GM18498 (cell line): Measurements from ENCODE around the gene HELZ2.
"Not testable (repeated sequence)": the region's sequence is repeated elsewhere in the genome, so short reads cannot be mapped to it uniquely, and the experiment has no call there.

ENCODE experiments used
- ATAC-seq: cut with Tn5 transposase; IDR thresholded peaks from one replicate; pipeline ENCODE4 v1.9.1; 2021; ENCODE audit warnings: mild to moderate bottlenecking, moderate library complexity; ENCODE audit not compliant: unreplicated experiment

Gene HELZ2

GRCh38 chr20:63579017-63579694, 5.1 kb upstream of the HELZ2 start:
- ATAC-seq: no peak

GRCh38 chr20:63578224-63579016, 4.4 kb upstream of the HELZ2 start:
- no peak for ATAC-seq

GRCh38 chr20:63577317-63577894, 3.4 kb upstream of the HELZ2 start:
- ATAC-seq: no peak

GRCh38 chr20:63576311-63576710, 2.3 kb upstream of the HELZ2 start:
- ATAC-seq: no peak

GRCh38 chr20:63574829-63575743, 1.0 kb upstream of the HELZ2 start:
- ATAC-seq: no peak

- ATAC-seq: no peak
Measured at GRCh38 chr20:63573647-63574131, 350 bp downstream of the HELZ2 start.

GRCh38 chr20:63572788-63573646, 1.0 kb downstream of the HELZ2 start:
- ATAC-seq: no peak

GRCh38 chr20:63572071-63572787, 1.8 kb downstream of the HELZ2 start:
- ATAC-seq: no peak

- not testable (repeated sequence) for ATAC-seq
Measured at GRCh38 chr20:63571087-63571478, 3.0 kb downstream of the HELZ2 start.

GRCh38 chr20:63570281-63571086, 3.6 kb downstream of the HELZ2 start:
- no peak for ATAC-seq

- no peak for ATAC-seq
Measured at GRCh38 chr20:63568986-63569949, 4.8 kb downstream of the HELZ2 start.

GRCh38 chr20:63568170-63568981, 5.7 kb downstream of the HELZ2 start:
- peak; percentile 32 for ATAC-seq

- peak; percentile 67 for ATAC-seq
Measured at GRCh38 chr20:63567386-63568169, 6.5 kb downstream of the HELZ2 start.

GRCh38 chr20:63567136-63567385, 7.0 kb downstream of the HELZ2 start:
- ATAC-seq: no peak

- no peak for ATAC-seq
Measured at GRCh38 chr20:63566395-63567135, 7.5 kb downstream of the HELZ2 start.
